RCC 7860 (cell line): ENCODE data around the gene CYP1B1.
"Not testable (repeated sequence)": the region's sequence is repeated elsewhere in the genome, so short reads cannot be mapped to it uniquely, and the experiment has no call there.

Experiments used
- DNase-seq: peaks from one replicate; pipeline ENCODE4 v3.0.0-alpha.2; 2015; ENCODE audit warnings: low spot score
- FAIRE-seq: peaks from 2 replicates; lab custom pipeline; 2012; peaks lifted over from hg19 to GRCh38; lab: Jason Lieb, UNC

CYP1B1 gene

GRCh38 chr2:38037757-38038621 is 38.0 kb downstream of the CYP1B1 start:
- FAIRE-seq, result no peak
- DNase-seq, result peak; percentile 25

DNA sequence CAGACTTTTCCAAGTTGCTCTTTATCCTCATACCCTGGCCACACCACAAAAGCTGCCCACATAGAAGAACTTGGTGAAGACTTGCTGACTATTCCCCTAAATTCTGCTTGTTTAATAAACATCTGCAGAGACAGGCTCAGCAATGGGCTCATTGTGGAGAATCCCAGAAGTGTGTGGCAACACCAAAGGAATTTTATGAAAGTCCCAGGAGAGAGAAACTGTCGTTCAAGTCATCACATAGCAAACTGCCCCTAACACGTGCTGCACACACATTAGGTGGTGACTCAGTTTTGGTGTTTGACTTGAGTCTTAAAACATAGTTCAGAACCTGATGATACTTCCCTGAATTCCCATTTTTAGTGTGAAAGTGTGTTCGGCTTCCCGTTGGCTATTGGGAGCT is 38.6 kb downstream of the CYP1B1 start:
- DNase-seq, result no peak
- FAIRE-seq, result no peak

DNA sequence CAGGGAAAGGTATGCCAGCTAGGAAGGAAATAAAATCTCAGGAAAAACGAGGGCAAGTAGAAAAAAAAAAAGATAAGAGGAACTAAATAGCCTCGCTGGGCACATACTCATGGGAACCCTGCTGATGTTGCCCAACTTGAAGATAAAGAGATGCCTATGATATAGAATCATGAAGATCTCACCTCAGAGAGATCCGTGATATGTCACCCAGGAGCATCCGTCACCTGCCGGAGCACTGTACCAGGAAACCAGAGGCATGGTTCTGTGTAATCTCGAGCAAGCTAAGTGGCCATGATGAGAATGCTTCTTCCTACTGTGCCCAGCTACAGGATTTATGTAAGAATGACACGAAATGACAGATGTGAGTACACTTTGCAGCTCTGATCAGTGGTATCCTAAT is 40.0 kb downstream of the CYP1B1 start:
- no peak for DNase-seq
- FAIRE-seq, result no peak

DNA sequence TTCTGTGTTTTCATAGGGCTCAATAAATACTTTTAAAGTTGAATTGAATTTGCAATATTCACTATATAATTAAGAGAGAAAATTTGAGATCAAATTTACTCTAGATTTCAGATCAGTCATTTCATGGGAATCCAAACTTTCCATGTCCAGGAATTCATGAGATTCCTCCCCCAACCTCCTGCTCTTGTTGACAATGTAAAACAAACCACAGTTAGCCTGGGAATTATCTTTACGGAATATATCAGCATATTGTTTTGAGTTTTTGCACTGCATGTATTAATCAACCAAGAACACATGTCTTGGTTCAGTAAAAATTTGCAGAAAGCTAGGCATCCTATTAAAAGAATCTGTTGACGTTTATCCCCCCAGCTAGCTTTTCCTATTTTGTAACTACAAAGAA is 42.3 kb downstream of the CYP1B1 start:
- DNase-seq (no peak), FAIRE-seq (no peak)

DNA sequence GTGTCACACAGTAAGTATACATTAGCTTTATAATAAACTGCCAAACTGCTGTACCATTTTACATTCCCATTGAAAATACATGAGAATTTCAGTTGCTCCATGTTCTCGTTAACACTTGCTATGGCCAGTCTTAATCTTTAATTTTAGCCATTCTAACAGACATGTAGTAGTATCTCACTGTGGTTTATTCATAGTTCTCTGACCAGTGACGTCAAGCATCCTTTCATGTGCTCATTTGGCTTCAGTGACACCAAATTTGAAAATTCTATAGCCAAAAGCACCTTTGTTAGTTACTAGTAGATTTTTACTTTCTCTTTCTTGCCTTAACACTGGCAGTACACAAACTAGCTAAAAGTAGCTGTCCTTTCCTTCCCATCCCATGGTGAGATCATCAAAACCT is 43.0 kb downstream of the CYP1B1 start:
- DNase-seq (no peak), FAIRE-seq (no peak)

- no peak for FAIRE-seq
Measured at GRCh38 chr2:38030635-38031355, 45.2 kb downstream of the CYP1B1 start.

GRCh38 chr2:38029512-38029911 is 46.4 kb downstream of the CYP1B1 start:
- FAIRE-seq, result no peak
- no peak for DNase-seq

More at GRCh38 chr2:38030635-38031355, 45.2 kb downstream of the CYP1B1 start:
- no peak for DNase-seq

DNA sequence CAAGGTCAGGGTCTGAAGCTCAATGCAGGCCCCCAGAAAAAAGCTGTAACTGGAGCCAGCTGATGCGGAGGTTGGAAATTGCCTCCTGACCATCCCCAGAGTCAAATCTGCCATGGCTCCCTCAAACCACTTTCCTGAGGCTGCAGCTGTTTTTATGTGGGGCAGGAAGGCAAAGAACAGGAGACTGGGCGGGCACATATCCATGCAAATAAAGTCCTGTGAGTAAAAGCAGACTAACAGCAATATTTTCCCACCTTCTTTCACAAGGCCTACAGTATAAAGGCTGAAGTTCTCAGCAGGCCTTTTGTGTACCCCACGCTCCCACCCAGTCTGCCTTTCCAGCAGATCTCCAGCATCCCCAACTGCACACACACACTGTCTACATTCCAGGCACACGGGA is 47.1 kb downstream of the CYP1B1 start:
- no peak for FAIRE-seq
- DNase-seq, result no peak

DNA sequence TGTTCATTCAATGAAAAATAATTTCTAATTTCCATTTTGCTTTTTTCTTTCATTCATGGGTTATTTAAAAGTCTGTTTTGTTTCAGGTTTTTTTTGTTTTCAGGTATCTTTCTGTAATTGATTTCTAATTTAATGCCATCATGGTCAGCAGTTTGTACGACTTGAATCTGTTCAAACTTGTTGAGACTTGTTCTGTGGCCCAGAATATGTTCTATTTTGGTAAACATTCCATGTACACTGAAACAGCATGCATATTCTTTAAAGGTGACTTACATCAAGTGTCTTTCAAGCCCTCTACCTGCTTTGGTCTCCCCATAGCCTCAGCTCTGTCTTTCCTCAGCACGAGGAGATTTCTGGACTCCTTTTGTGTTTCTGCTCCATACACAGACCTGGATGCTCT is 49.1 kb downstream of the CYP1B1 start:
- FAIRE-seq, result no peak
- no peak for DNase-seq

DNA sequence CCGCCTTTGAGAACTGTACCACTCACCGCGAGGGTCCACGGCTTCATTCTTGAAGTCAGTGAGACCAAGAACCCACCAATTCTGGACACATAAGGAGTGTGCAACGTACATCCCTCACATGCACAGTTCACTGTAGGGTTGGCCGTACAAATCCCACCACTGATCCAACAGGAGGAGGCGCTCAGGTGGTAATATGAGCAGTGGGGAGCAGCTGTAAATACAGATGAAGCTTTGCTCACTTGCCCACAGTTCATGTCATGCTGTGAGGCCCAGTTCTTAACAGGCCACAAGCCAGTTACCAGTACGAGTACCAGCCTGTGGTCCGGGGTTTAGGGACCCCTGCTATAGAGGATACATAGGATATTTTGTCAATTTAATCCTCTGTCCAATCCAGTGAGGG is 54.4 kb downstream of the CYP1B1 start:
- FAIRE-seq (no peak), DNase-seq (no peak)

DNA sequence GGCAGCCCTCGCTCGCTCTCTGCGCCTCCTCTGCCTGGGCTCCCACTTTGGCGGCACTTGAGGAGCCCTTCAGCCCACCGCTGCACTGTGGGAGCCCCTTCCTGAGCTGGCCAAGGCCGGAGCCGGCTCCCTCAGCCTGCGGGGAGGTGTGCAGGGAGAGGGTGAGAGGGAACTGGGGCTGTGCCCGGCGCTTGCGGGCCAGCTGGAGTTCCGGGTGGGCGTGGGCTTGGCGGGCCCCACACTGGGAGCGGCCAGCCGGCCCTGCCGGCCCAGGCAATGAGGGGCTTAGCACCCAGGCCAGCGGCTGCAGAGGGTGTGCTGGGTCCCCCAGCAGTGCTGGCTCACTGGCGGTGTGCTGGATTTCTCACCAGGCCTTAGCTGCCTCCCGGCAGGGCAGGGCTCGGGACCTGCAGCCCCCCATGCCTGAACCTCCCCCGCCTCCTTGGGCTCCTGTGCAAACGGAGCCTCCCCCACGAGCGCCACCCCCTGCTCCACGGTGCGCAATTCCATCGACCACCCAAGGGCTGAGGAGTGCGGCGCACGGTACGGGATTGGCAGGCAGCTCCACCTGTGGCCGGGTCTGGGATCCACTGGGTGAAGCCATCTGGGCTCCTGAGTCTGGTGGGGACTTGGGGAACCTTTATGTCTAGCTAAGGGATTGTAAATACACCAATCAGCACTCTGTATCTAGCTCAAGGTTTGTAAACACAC is 55.4 kb downstream of the CYP1B1 start:
- FAIRE-seq, DNase-seq: not testable (repeated sequence)

DNA sequence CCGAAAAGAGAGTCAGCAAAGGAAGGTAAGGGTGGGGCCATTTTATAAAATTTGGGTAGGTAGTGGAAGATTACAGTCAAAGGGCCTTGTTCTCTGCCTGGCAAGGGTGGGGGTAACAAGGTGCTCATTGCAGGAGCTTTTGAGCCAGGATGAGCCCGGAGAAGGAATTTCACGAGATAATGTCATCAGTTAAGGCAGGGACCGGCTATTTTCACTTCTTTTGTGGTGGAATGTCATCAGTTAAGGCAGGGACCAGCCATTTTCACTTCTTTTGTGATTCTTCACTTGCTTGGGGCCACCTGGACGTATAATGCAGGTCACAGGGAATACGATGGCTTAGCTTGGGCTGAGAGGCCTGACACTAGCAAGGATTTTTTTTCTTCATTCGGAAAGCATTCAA is 58.1 kb downstream of the CYP1B1 start:
- DNase-seq (no peak), FAIRE-seq (no peak)
